HG03378 (cell line): ENCODE measurements around the gene FAM50A.
"Not testable (repeated sequence)": the region's sequence is repeated elsewhere in the genome, so short reads cannot be mapped to it uniquely, and the experiment has no call there.

Source experiments
- ATAC-seq: cut with Tn5 transposase; IDR thresholded peaks from one replicate; pipeline ENCODE4 v1.9.1; 2021; ENCODE audit warnings: mild to moderate bottlenecking, moderate library complexity; ENCODE audit not compliant: unreplicated experiment

Gene FAM50A

GRCh38 chrX:154482786-154483185 lies 38.8 kb downstream of the FAM50A start:
- no peak for ATAC-seq

DNA sequence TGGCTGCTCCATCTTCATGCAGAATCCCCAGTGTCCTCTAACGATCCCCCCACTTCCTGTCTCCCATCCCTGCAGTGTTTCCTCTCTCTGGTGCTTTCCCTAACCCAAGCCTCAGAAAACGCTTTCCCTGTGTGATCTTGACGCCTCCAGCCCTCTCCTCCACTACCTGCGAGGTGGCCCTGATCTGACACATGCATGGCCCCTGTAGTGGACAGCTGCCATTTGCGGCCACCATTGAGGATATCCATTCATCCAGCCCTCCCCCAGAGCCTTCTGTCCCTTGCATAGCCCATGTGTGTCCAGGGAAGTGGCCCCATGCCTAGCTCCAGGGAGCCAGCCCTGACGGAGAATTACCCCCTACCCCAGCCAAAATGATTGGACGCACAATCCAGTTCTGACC lies 39.4 kb downstream of the FAM50A start:
- ATAC-seq = no peak

- ATAC-seq = no peak
Observed at GRCh38 chrX:154484255-154485149, 40.6 kb downstream of the FAM50A start.

- no peak for ATAC-seq
Observed at GRCh38 chrX:154485150-154486051, 41.5 kb downstream of the FAM50A start.

DNA sequence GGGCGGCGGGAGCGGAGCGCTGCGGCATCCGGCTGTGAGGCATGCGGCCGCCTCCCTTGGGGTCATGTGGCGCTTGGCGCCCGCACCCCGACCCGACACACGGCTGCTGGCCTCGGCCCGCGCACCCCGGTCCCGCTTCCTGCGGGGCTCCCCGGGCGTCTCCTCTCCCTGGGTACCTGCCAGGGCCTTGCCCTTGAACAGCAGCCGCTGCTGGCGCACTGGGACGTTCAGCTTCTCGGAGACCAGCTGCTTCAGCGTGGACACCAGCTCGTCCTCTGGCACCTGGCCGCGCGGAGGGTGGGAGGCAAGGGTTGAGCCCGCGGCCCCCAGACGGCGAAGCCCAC lies 42.1 kb downstream of the FAM50A start:
- no peak for ATAC-seq

GRCh38 chrX:154486396-154487207 lies 42.7 kb downstream of the FAM50A start, which contains the start of gene UBL4A:
Gene UBL4A, minus strand, starts transcription at chrX:154486615. Its CDS starts 31 bp downstream, at chrX:154486584.
- ATAC-seq = no peak

GRCh38 chrX:154487518-154488290 lies 43.8 kb downstream of the FAM50A start:
- ATAC-seq = no peak

- ATAC-seq = no peak
Observed at GRCh38 chrX:154488336-154489075, 44.6 kb downstream of the FAM50A start.

DNA sequence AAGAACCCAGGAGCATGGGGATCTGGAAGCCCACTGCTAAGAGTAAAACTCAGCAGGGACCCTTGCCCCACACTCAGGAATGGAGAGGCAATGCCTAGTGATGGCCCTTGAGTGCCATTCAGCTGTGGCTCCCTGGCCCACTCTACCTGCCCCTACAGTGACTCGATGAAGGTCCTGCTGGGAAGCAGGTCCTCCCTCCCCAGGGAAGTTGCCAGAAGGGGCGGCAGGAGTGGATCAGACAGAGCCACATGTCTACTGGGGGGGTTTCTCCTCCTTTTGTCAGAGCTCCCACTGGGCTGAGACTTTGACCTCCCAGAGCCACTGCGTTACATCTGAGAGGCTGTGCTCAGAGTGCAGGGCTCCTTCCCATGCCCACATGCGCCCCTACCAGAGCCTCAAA lies 45.2 kb downstream of the FAM50A start:
- ATAC-seq = no peak

- no peak for ATAC-seq
Observed at GRCh38 chrX:154490021-154490413, 46.1 kb downstream of the FAM50A start.

DNA sequence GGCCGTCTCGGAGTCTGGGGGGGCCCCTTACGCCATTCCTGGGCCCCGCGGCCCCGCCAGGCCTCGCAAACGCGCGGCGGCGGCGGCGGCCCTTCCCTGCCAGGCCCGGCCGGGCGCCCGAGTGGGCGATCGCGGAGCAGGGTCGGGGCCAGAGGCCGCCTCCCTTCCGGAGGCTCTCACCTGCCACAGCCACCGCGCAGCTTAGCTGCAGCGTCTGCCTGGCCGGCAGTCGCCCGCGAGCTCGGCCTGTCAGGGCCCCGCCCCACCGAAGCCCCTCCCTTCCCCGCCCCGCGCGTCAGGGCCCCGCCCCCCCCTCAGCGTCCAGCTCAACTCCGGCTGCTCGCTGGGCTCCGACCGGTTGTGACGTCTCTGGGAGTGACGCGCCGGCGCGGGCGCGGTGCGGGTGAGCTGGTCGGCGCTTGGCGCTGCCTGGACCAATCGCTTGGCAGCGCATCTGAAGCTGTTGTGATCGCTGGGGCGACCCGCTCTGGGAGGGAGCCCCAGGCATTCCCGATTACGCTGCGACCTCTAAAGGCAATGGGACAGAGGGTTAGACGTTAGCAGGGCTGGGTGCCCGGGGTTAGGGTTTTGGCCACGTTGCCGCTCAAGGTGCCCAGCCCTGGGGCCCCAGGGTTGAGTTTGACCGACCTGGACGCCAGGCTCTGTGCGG lies 46.6 kb downstream of the FAM50A start, which contains the start of gene SLC10A3:
SLC10A3 (minus strand) TSS at position 216 of the 670 bp plus-strand sequence. CDS start 1,689 bp downstream, outside the sequence.
- ATAC-seq = peak; percentile 70

- ATAC-seq = no peak
Observed at GRCh38 chrX:154494715-154495114, 50.8 kb downstream of the FAM50A start.

DNA sequence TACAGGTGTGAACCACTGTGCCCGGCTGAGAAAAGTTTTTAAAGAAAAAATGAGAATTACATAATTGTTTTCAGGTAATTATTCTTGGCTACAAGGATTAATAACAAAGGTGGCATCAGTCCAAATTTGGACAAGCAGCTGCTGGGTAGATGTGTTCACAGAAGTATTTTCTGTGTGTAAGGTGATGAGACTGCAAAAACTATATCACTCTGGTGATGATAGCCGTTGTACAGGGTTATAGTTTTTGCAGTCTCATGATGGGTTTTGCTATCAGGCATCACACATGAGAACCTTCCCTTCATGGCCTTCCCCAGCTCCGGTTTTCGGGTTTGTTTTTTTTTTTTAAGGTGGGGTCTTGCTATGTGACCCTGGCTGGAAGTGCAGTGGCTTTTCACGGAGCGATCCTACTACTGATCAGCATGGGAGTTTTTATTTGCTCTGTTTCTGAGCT lies 51.6 kb downstream of the FAM50A start:
- no peak for ATAC-seq

GRCh38 chrX:154496591-154497137 lies 52.7 kb downstream of the FAM50A start:
- ATAC-seq = not testable (repeated sequence)
